ENCODE data around the gene MIR17HG.

GRCh38 chr13:91355826-91356710 is 8.6 kb downstream of the MIR17HG start:
- TF ChIP-seq ZNF274 (IDR thresholded peaks at IDR 0.05; ENCODE audit: low read depth, low read length) (no peak), YY1 (IDR thresholded peaks at IDR 0.05; ENCODE audit: insufficient read depth, insufficient read length) (no peak)
